GM12891 (cell line): ENCODE results near the gene TREML4.

Experiments
- POLR2A ChIP-seq: IDR thresholded peaks from 2 replicates; pipeline ENCODE4 v1.6.1; 2011; ENCODE audit warnings: low read depth, low read length, control low read depth
- POLR2AphosphoS5 ChIP-seq: IDR thresholded peaks from 2 replicates; pipeline ENCODE4 v1.6.1; 2011; ENCODE audit warnings: low read depth, low read length, control low read depth
- TAF1 ChIP-seq: IDR thresholded peaks from 2 replicates; pipeline ENCODE4 v1.6.1; 2011; ENCODE audit warnings: low read depth, low read length, control low read depth

DNA sequence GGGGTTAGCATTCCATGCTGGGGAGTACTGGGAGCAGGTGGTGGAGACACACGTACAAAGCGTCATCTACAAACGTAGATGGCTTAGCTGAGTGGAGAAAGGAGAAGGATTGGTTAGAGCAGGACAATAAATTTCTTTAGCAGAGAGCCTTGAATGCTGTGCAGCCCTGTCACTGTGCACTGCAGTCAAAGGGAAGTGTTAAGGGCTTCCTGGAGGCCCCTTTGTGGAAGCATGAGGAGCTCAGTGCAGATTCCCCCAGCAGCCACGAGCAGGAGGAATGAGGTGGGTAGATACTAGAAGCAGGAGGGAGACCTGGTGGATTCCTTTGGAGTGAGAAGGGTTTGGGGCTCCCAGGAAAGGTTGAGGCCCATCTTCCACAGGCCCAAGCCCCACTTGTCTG is 6.1 kb upstream of the TREML4 start:
- TF ChIP-seq POLR2AphosphoS5 (no peak), TAF1 (no peak), POLR2A (no peak)
